ENCODE data around the gene STXBP3.

The STXBP3 gene

DNA sequence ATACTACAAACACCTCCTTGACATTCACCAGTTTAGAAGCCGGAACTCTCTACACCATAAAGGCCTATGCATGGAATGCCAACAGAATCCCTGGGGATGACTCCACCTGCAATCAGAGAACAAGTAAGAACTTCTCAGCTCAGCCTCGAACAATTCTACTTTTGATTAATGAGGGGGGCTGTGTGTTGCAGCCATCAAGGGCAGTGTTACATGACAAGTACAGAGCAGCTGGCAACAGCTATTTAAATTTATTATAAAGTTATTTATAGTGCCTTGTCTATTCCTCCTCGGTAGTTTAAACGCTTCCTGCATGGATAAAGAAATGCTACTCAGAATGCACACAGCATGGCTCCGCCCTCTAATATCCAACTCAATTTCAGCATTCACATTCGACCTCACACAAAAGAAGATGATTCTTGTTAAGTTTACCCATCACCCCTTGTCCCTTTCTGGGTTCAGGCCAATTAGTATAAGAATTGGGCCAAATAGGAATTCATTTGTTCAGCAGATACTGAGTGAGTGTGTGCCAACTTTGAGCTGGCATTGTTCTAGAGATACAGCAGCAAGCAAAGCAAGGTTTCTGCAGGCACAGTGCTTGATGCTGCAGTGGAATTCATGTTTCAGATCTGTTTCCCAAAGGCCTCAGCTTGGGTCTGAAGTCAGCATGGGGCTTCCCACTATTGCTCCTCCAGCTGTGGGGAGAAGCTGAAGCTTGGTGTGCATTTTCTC lies 27.4 kb upstream of the STXBP3 start:
- Histone ChIP-seq H2AFZ (ENCODE audit: low read length) (no peak overlapping the region), H3K36me3 (replicated peaks; ENCODE audit: insufficient read depth, low read length) (no peaks in the 10 kb centered on the region), H3K27me3 (replicated peaks; ENCODE audit: insufficient read depth, low read length) (no peaks in the 10 kb centered on the region), H3K4me3 (ENCODE audit: low read length) (no peak overlapping the region), H3K9me2 (replicated peaks; ENCODE audit: insufficient read depth, low read length) (no peaks in the 10 kb centered on the region), H3K9me3 (replicated peaks; ENCODE audit: insufficient read depth, low read length) (no peaks in the 10 kb centered on the region), H4K20me1 (ENCODE audit: insufficient read depth, low read length) (no peaks in the 10 kb centered on the region), H3F3A (ENCODE audit: insufficient read depth, low read length) (peaks cover 3% of the 10 kb centered on the region; the same call in 1 of the 2 replicates), H3K79me2 (ENCODE audit: low read length) (no peaks in the 10 kb centered on the region), H3K4me2 (ENCODE audit: low read depth, low read length) (no peak overlapping the region), H3K27ac (ENCODE audit: low read length) (no peak overlapping the region), H3K9ac (ENCODE audit: low read length) (no peak overlapping the region), H3K4me1 (ENCODE audit: low read length) (peaks cover 9% of the 10 kb centered on the region; the same call in 1 of the 2 replicates)
- no peak for DNase-seq
- TF ChIP-seq EZH2phosphoT487 (IDR thresholded peaks at IDR 0.05; ENCODE audit: low read length): no peak

DNA sequence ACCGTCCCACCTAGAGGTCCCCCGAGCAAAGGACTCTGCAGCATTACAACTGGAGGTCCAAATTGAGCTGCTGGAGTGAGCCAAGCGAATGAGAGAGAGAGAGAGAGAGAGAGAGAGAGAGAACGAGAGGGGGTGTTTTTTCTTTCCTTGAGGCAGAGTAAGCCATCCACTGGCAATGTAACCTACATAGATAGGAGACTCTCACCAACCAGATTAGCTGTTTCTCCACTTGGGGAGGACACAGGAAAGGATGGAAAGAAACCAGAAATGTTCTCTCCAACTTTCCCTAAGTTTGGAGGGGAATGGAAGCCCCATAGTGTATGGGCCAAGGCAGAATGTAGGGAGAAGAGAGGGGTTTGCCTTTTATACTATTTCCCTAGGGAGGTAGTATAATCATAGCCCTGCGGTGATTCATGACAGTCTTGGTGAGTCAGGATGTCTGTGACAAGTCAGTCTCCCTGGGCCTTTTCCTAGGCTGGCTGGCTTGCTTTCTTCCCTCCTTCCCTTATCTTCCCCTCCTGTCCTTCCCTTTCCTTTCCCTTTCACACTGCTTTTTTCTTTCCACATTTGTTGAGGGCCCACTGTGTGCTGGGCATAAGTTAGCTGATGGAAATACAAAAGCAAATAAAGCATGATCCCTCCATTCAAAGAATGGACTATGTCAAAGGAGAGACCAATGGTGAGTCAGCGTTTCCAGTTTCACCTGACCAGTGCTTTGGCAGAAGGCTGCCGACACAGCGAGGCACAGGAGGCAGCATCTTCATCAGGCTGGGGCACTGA lies 26.6 kb upstream of the STXBP3 start:
- DNase-seq: peak; percentile 8
- Histone ChIP-seq H3K27me3 (replicated peaks; ENCODE audit: insufficient read depth, low read length) (no peaks in the 10 kb centered on the region), H4K20me1 (ENCODE audit: insufficient read depth, low read length) (no peaks in the 10 kb centered on the region), H3K9ac (ENCODE audit: low read length) (no peak overlapping the region), H3K36me3 (replicated peaks; ENCODE audit: insufficient read depth, low read length) (no peaks in the 10 kb centered on the region), H3K9me3 (replicated peaks; ENCODE audit: insufficient read depth, low read length) (no peaks in the 10 kb centered on the region), H3K9me2 (replicated peaks; ENCODE audit: insufficient read depth, low read length) (no peaks in the 10 kb centered on the region), H3F3A (ENCODE audit: insufficient read depth, low read length) (peaks cover 3% of the 10 kb centered on the region; the same call in 1 of the 2 replicates), H3K4me3 (ENCODE audit: low read length) (no peak overlapping the region), H3K4me2 (ENCODE audit: low read depth, low read length) (0 out of 2 replicates have a peak overlapping the region, but pooled peaks have one; percentile 21), H3K27ac (ENCODE audit: low read length) (no peak overlapping the region), H3K79me2 (ENCODE audit: low read length) (no peaks in the 10 kb centered on the region), H3K4me1 (ENCODE audit: low read length) (peaks cover 9% of the 10 kb centered on the region; the same call in 1 of the 2 replicates), H2AFZ (ENCODE audit: low read length) (no peak overlapping the region)
- TF ChIP-seq EZH2phosphoT487 (IDR thresholded peaks at IDR 0.05; ENCODE audit: low read length) (no peak), EZH2 (optimal IDR thresholded peaks at IDR 0.05; ENCODE audit: low read depth, low read length) (no peak), CTCF (IDR thresholded peaks at IDR 0.05; ENCODE audit: low read length) (no peak)

- no peak for TF ChIP-seq EZH2phosphoT487 (IDR thresholded peaks at IDR 0.05; ENCODE audit: low read length)
- TF ChIP-seq EZH2 (optimal IDR thresholded peaks at IDR 0.05; ENCODE audit: low read depth, low read length): no peak
- no peak for TF ChIP-seq CTCF (IDR thresholded peaks at IDR 0.05; ENCODE audit: low read length)
- H2AFZ ChIP-seq (ENCODE audit: low read length): peak overlapping the region; percentile 51
- H3K4me3 ChIP-seq (ENCODE audit: low read length): peak overlapping the region; percentile 54
- peaks cover 9% of the 10 kb centered on the region; the same call in 1 of the 2 replicates for H3K4me1 ChIP-seq (ENCODE audit: low read length)
- no peaks in the 10 kb centered on the region for H3K79me2 ChIP-seq (ENCODE audit: low read length)
- no peaks in the 10 kb centered on the region for H3K9me2 ChIP-seq (replicated peaks; ENCODE audit: insufficient read depth, low read length)
- no peak overlapping the region; the same call in 1 of the 2 replicates for H3K9ac ChIP-seq (ENCODE audit: low read length)
- no peaks in the 10 kb centered on the region for H4K20me1 ChIP-seq (ENCODE audit: insufficient read depth, low read length)
- peak overlapping the region; percentile 39; the same call in 1 of the 2 replicates for H3K27ac ChIP-seq (ENCODE audit: low read length)
- H3K36me3 ChIP-seq (replicated peaks; ENCODE audit: insufficient read depth, low read length): no peaks in the 10 kb centered on the region
- H3K9me3 ChIP-seq (replicated peaks; ENCODE audit: insufficient read depth, low read length): no peaks in the 10 kb centered on the region
- H3K4me2 ChIP-seq (ENCODE audit: low read depth, low read length): peak overlapping the region; percentile 50
- H3F3A ChIP-seq (ENCODE audit: insufficient read depth, low read length): peaks cover 3% of the 10 kb centered on the region; the same call in 1 of the 2 replicates
- peak; percentile 41 for DNase-seq
- no peaks in the 10 kb centered on the region for H3K27me3 ChIP-seq (replicated peaks; ENCODE audit: insufficient read depth, low read length)
These were observed 24.2 kb upstream of the STXBP3 start for GRCh38 chr1:108722292-108722691.
